Endothelial cell (in vitro differentiated cells): ENCODE data around the gene OTX2. TPM values are rescaled to one million over a fixed set of nuclear protein-coding genes. Genes with fewer than 3 reads are reported as not detected.

ENCODE experiments used
- DNase-seq: peaks from one replicate; pipeline ENCODE4 v3.0.0; 2021; ENCODE audit warnings: low spot score
- H3K27ac Mint-ChIP-seq: one replicate; pipeline ENCODE4 v1.8.0; 2021; ENCODE audit warnings: mixed read lengths, inconsistent platforms; ENCODE audit not compliant: unreplicated experiment
- H3K27me3 Mint-ChIP-seq: one replicate; pipeline ENCODE4 v1.8.0; 2021; ENCODE audit warnings: mild to moderate bottlenecking, moderate library complexity, mixed read lengths, inconsistent platforms; ENCODE audit not compliant: unreplicated experiment
- H3K36me3 Mint-ChIP-seq: one replicate; pipeline ENCODE4 v1.8.0; 2021; ENCODE audit warnings: mild to moderate bottlenecking, low read depth, mixed read lengths, inconsistent platforms; ENCODE audit not compliant: unreplicated experiment
- H3K4me1 Mint-ChIP-seq: one replicate; pipeline ENCODE4 v1.8.0; 2021; ENCODE audit warnings: mild to moderate bottlenecking, mixed read lengths, inconsistent platforms; ENCODE audit not compliant: unreplicated experiment
- H3K4me3 Mint-ChIP-seq: one replicate; pipeline ENCODE4 v1.8.0; 2021; ENCODE audit warnings: mild to moderate bottlenecking, mixed read lengths, inconsistent platforms; ENCODE audit not compliant: unreplicated experiment
- H3K9me3 Mint-ChIP-seq: one replicate; pipeline ENCODE4 v1.8.0; 2021; ENCODE audit warnings: mixed read lengths, inconsistent platforms; ENCODE audit not compliant: unreplicated experiment
- total RNA-seq: library from RNA; stranded (reverse); fragmentation: NEBNext Ultra II Directional; extraction: Animal tissue kit (Norgen Biotek cat#: 25700); gene quantifications from one replicate; pipeline ENCODE4 v1.2.1, GENCODE V29; 2021; ENCODE audit not compliant: unreplicated experiment
- TF ChIP-seq, protein P1 (sequence below): fragments of 200-600 bp; sonication (generic); IDR thresholded peaks from one replicate; pipeline ENCODE4 v1.5.0; 2021; ENCODE audit warnings: antibody characterized with exemption; ENCODE audit not compliant: unreplicated experiment

OTX2 gene
- total RNA-seq, 1 donor from 2014 or later = 12.0 TPM

DNA sequence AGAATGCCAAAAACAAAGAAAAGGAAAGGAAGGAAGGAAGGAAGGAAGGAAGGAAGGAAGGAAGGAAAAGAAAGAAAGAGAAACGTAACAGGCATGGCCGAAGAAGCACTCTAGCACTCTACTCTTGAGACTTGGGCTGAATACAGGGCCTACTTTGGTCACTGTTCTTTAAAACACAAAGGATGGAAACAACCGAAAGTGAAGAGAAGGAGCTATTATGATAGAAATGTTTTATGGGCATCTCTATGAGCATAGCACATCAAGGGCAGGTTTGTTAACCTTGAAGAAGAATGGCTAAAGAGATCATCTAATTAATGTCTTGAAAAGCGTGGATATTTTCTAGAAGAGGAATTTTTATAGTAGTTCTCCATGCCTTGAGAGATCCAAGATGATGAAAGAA is 15.9 kb upstream of the OTX2 start:
- peaks cover 1% of the 10 kb centered on the region for H3K27me3 Mint-ChIP-seq
- no peak overlapping the region for H3K27ac Mint-ChIP-seq
- H3K9me3 Mint-ChIP-seq = no peaks in the 10 kb centered on the region
- H3K4me1 Mint-ChIP-seq = peaks cover 3% of the 10 kb centered on the region
- no peak overlapping the region for H3K4me3 Mint-ChIP-seq
- TF ChIP-seq, protein P1, sequence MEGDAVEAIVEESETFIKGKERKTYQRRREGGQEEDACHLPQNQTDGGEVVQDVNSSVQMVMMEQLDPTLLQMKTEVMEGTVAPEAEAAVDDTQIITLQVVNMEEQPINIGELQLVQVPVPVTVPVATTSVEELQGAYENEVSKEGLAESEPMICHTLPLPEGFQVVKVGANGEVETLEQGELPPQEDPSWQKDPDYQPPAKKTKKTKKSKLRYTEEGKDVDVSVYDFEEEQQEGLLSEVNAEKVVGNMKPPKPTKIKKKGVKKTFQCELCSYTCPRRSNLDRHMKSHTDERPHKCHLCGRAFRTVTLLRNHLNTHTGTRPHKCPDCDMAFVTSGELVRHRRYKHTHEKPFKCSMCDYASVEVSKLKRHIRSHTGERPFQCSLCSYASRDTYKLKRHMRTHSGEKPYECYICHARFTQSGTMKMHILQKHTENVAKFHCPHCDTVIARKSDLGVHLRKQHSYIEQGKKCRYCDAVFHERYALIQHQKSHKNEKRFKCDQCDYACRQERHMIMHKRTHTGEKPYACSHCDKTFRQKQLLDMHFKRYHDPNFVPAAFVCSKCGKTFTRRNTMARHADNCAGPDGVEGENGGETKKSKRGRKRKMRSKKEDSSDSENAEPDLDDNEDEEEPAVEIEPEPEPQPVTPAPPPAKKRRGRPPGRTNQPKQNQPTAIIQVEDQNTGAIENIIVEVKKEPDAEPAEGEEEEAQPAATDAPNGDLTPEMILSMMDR = no peak
- no peak for DNase-seq
- no peaks in the 10 kb centered on the region for H3K36me3 Mint-ChIP-seq

DNA sequence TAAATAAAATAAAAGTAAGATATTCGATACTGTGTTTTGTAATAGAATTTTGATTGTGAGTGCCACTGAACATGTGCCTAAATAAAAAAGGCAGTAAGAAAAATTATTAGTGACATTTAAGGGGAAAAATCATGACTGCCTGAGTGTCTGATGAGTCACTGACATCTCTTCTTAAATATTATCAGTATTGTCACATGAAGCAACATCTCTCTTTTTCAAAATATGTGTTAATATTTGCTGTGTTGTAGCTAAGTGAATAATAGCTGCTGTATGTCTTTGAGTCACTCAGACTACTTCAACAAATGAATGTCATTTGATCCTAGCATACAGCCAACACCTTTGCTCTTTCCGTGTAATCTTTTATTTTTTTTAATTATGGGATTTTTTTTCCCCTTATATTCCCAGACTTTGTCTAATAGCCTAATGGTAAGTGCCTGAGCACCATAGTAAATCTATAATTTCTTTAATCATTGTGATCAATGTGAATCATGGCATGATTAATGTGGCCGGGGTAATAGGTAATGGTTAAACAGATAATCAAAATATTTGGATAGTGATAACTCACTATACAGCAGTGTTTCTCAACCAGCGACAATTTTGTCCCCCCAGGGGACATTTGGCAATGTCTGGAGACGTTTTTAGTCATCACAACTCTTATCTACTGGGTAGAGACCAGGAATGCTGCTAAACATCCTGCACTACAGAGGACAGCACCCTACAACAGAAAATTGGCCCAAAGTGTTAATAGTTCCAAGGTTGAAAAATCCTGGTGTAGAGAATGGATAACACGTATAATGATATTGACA is 11.7 kb upstream of the OTX2 start:
- Mint-ChIP-seq H3K27ac (no peak overlapping the region), H3K27me3 (peaks cover 13% of the 10 kb centered on the region), H3K9me3 (no peaks in the 10 kb centered on the region), H3K4me1 (peaks cover 4% of the 10 kb centered on the region), H3K4me3 (no peak overlapping the region), H3K36me3 (no peaks in the 10 kb centered on the region)
- no peak for DNase-seq
- TF ChIP-seq, protein P1 = no peak

DNA sequence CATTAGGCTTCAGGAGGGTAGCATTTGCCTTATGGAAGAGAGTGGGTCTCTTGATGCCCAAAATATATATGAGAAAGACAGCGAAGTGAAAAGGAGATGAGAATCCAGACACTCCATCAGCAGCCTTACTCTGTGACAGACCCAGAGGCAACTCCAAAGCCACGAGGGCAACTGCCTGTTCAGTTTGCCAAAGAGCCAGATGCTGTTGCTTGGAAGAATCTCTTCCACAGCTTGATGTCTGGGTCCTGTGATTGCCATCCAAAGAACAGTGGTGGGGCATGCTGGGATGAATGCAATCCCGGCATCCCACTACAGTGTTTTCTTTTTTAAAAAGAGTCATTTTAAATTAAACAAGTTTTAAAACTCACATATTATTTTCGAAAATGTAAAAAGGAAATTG is 10.9 kb upstream of the OTX2 start:
- Mint-ChIP-seq H3K4me3 (no peak overlapping the region), H3K27me3 (peaks cover 15% of the 10 kb centered on the region), H3K27ac (no peak overlapping the region), H3K9me3 (no peaks in the 10 kb centered on the region), H3K4me1 (peaks cover 6% of the 10 kb centered on the region), H3K36me3 (no peaks in the 10 kb centered on the region)
- TF ChIP-seq, protein P1 = no peak
- no peak for DNase-seq

DNA sequence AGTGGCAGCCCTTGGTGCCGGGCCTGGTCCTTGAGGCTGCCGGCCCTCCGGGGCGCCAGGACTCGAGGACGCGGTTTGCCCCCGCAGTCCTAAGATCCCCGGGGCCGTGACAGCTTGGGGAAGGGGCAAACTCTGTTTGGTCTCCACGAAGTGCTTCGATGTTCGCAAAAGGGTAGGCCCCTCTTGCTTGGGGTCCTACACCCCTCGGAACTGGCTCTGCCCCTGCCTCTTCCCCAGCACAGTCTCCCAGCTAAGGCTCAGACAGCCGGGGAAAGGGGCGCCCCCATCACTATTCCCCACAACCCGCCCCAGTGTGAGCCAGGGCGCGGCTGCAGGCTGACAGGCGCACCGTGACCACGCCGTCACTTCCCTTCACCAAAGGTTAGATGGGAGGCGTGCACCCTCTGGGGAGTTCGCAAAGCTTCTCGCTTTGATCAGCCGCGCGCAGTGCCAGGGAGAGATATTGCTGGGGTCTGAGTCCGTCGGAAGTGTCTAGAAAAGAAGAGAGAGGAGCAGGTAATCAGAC is 7.2 kb upstream of the OTX2 start:
- no peak for DNase-seq
- no peaks in the 10 kb centered on the region for H3K36me3 Mint-ChIP-seq
- H3K27me3 Mint-ChIP-seq = peaks cover 21% of the 10 kb centered on the region
- H3K9me3 Mint-ChIP-seq = no peaks in the 10 kb centered on the region
- H3K4me1 Mint-ChIP-seq = peaks cover 12% of the 10 kb centered on the region
- no peak overlapping the region for H3K4me3 Mint-ChIP-seq
- H3K27ac Mint-ChIP-seq = no peak overlapping the region
- TF ChIP-seq, protein P1 = no peak
